Panc1 (cell line): ENCODE results near the gene GALNT18. TPM values are rescaled to one million over a fixed set of nuclear protein-coding genes. Genes with fewer than 3 reads are reported as not detected.

Source experiments
- ATAC-seq: fragments of 200-7000 bp; cut with Tn5 transposase; 2 replicates; pipeline ENCODE4 v1.9.1; 2020; ENCODE audit warnings: mild to moderate bottlenecking, moderate library complexity
- BruUV-seq: library from RNA; stranded (reverse); fragments of 400-500 nt; replicated peaks from 2 replicates; lab custom pipeline; 2021; lab: Mats Ljungman, UMichigan
- CTCF ChIA-PET: fragments of 300-600 bp; sonication (Branson Sonifier 250); formaldehyde crosslinking; loops from one replicate; lab custom pipeline; 2022; ENCODE audit warnings: antibody characterized with exemption; lab: Charles Lee
- POLR2A ChIA-PET: fragments of 300-600 bp; sonication (Branson Sonifier 250); formaldehyde crosslinking; loops from one replicate; lab custom pipeline; 2022; ENCODE audit warnings: antibody characterized with exemption; lab: Charles Lee
- DNase-seq: peaks from one replicate; pipeline ENCODE4 v3.0.0-alpha.2; 2010; ENCODE audit warnings: low read depth, low spot score
- H3K27ac ChIP-seq: 2 replicates; pipeline ENCODE4 v1.5.1; 2011; ENCODE audit warnings: mild to moderate bottlenecking, low read length, inconsistent platforms
- H3K27me3 ChIP-seq: fragments of 200-500 bp; sonication (Bioruptor generic); 2 replicates; pipeline ENCODE4 v1.6.0; 2014; ENCODE audit warnings: low read length, inconsistent platforms; ENCODE audit not compliant: control insufficient read depth, insufficient read depth
- H3K36me3 ChIP-seq: fragments of 200-500 bp; sonication (Bioruptor generic); 2 replicates; pipeline ENCODE4 v1.5.1; 2014; ENCODE audit warnings: inconsistent platforms, mild to moderate bottlenecking, low read length, moderate library complexity; ENCODE audit not compliant: control insufficient read depth, insufficient read depth
- H3K4me1 ChIP-seq: 2 replicates; pipeline ENCODE4 v1.5.1; 2011; ENCODE audit warnings: inconsistent platforms, mild to moderate bottlenecking, low read length, moderate library complexity; ENCODE audit not compliant: control insufficient read depth, insufficient read depth
- H3K4me3 ChIP-seq, 2 experiments: 2 replicates each; pipeline ENCODE4 v1.5.1; 2011 to 2012; ENCODE audit warnings: low read depth in 2 of 2, low read length in 2 of 2, mild to moderate bottlenecking in 2 of 2, inconsistent platforms in 1 of 2, moderate library complexity in 1 of 2
- H3K9me3 ChIP-seq: fragments of 200-500 bp; sonication (Bioruptor generic); 2 replicates; pipeline ENCODE4 v1.5.1; 2014; ENCODE audit warnings: low read depth, mild to moderate bottlenecking, inconsistent platforms, low read length, moderate library complexity; ENCODE audit not compliant: control insufficient read depth, insufficient read depth
- CTCF ChIP-seq: fragments of 450-650 bp; IDR thresholded peaks from 2 replicates; pipeline ENCODE4 v1.5.1; 2017; ENCODE audit warnings: mild to moderate bottlenecking
- POLR2AphosphoS5 ChIP-seq: IDR thresholded peaks from 2 replicates; pipeline ENCODE4 v1.6.1; 2012; ENCODE audit warnings: mild to moderate bottlenecking, low read depth, low read length, moderate library complexity
- REST ChIP-seq, 2 experiments: IDR thresholded peaks; 2 replicates each; pipeline ENCODE4 v1.6.1; 2011 to 2012; ENCODE audit warnings: low read depth in 2 of 2, control low read depth in 1 of 2, low read length in 1 of 2, mild to moderate bottlenecking in 1 of 2, moderate library complexity in 1 of 2; ENCODE audit not compliant: insufficient read depth in 1 of 2
- SIN3A ChIP-seq: IDR thresholded peaks from 2 replicates; pipeline ENCODE4 v1.6.1; 2012; ENCODE audit warnings: low read depth, mild to moderate bottlenecking, low read length, moderate library complexity, borderline replicate concordance; ENCODE audit not compliant: insufficient read depth
- TCF7L2 ChIP-seq: IDR thresholded peaks from 2 replicates; pipeline ENCODE4 v1.6.1; 2011; ENCODE audit warnings: mild to moderate bottlenecking, low read depth, low read length, inconsistent platforms
- in situ Hi-C: cut with HindIII; loops from 2 replicates; pipeline ENCODE4 v1.10.0; 2016; ENCODE audit warnings: low sequenced_read_pairs, low pct_unique_long_range_greater_than_20kb
- intact Hi-C: fragments of 100-400 bp; cut with micrococcal nuclease; formaldehyde crosslinking; loops from one replicate; pipeline ENCODE4 v1.10.0; 2022; ENCODE audit not compliant: unreplicated experiment
- total RNA-seq: library from RNA; stranded (reverse); gene quantifications from one replicate; pipeline ENCODE4 v1.2.1, GENCODE V29; 2021; ENCODE audit not compliant: unreplicated experiment

Gene GALNT18
- total RNA-seq, 1 experiment from 2014 or later = 8.6 TPM

GRCh38 chr11:11313902-11314692 lies 307.7 kb downstream of the GALNT18 start:
- no peak for DNase-seq
- CTCF ChIA-PET = no interaction called here
- Histone ChIP-seq H3K27ac (no peak overlapping the region), H3K36me3 (no peaks in the 10 kb centered on the region), H3K9me3 (no peaks in the 10 kb centered on the region), H3K4me3 (no peak overlapping the region), H3K27me3 (no peaks in the 10 kb centered on the region; the same call in 1 of the 2 replicates), H3K4me1 (no peaks in the 10 kb centered on the region)
- ATAC-seq = no peak
- in situ Hi-C loops = no loop called here
- TF ChIP-seq POLR2AphosphoS5 (no peak), REST (IDR thresholded peaks at IDR 0.05; ENCODE audit: insufficient read depth in 1 of 2, low read depth in 2 of 2, low read length in 1 of 2) (no peak), SIN3A (no peak), TCF7L2 (no peak), CTCF (no peak)
- no TSS peak for BruUV-seq
- POLR2A ChIA-PET = no interaction called here
- intact Hi-C loops = no loop called here

- H3K4me3 ChIP-seq = no peak overlapping the region
- H3K27ac ChIP-seq = no peak overlapping the region
- DNase-seq (no peak), ATAC-seq (peak; percentile 17; the same call in 1 of the 2 replicates)
- in situ Hi-C loops (no loop called here), intact Hi-C loops (no loop called here)
- TF ChIP-seq REST (IDR thresholded peaks at IDR 0.05; ENCODE audit: insufficient read depth in 1 of 2, low read depth in 2 of 2, low read length in 1 of 2) (no peak), CTCF (no peak), TCF7L2 (no peak), POLR2AphosphoS5 (no peak), SIN3A (no peak)
- BruUV-seq = no TSS peak
- CTCF ChIA-PET = no interaction called here
- H3K9me3 ChIP-seq = no peaks in the 10 kb centered on the region
- H3K4me1 ChIP-seq = no peaks in the 10 kb centered on the region
- POLR2A ChIA-PET = no interaction called here
- H3K36me3 ChIP-seq = no peaks in the 10 kb centered on the region
- H3K27me3 ChIP-seq = no peaks in the 10 kb centered on the region; the same call in 1 of the 2 replicates
Measured at GRCh38 chr11:11313426-11313825, 308.4 kb downstream of the GALNT18 start.
